Glutamatergic neuron (in vitro differentiated cells): ENCODE measurements around the gene MCU. TPM values are rescaled to one million over a fixed set of nuclear protein-coding genes. Genes with fewer than 3 reads are reported as not detected.

Source experiments
- DNase-seq: peaks from one replicate; pipeline ENCODE4 v3.0.0; 2022
- H3K27ac Mint-ChIP-seq: one replicate; pipeline ENCODE4 v1.8.0; 2020; ENCODE audit warnings: mild to moderate bottlenecking, mixed read lengths, inconsistent platforms; ENCODE audit not compliant: unreplicated experiment
- H3K27me3 Mint-ChIP-seq: one replicate; pipeline ENCODE4 v1.8.0; 2020; ENCODE audit warnings: mild to moderate bottlenecking, moderate library complexity, mixed read lengths, inconsistent platforms; ENCODE audit not compliant: unreplicated experiment
- H3K36me3 Mint-ChIP-seq: one replicate; pipeline ENCODE4 v1.8.0; 2020; ENCODE audit warnings: mild to moderate bottlenecking, mixed read lengths, inconsistent platforms; ENCODE audit not compliant: unreplicated experiment
- H3K4me1 Mint-ChIP-seq: one replicate; pipeline ENCODE4 v1.8.0; 2020; ENCODE audit warnings: mild to moderate bottlenecking, low read depth, mixed read lengths, inconsistent platforms; ENCODE audit not compliant: unreplicated experiment
- H3K4me3 Mint-ChIP-seq: one replicate; pipeline ENCODE4 v1.8.0; 2020; ENCODE audit warnings: mild to moderate bottlenecking, mixed read lengths, inconsistent platforms; ENCODE audit not compliant: unreplicated experiment
- H3K9me3 Mint-ChIP-seq: one replicate; pipeline ENCODE4 v1.8.0; 2020; ENCODE audit warnings: mild to moderate bottlenecking, moderate library complexity, mixed read lengths, inconsistent platforms; ENCODE audit not compliant: unreplicated experiment
- CTCF ChIP-seq: fragments of 200-600 bp; sonication (generic); IDR thresholded peaks from one replicate; pipeline ENCODE4 v1.5.0; 2021; ENCODE audit not compliant: partially characterized antibody, unreplicated experiment
- total RNA-seq: library from RNA; stranded (reverse); fragmentation: NEBNext Ultra II Directional; extraction: Animal tissue kit (Norgen Biotek cat#: 25700); gene quantifications from one replicate; pipeline ENCODE4 v1.2.1, GENCODE V29; 2021; ENCODE audit not compliant: unreplicated experiment

Gene MCU
- total RNA-seq, 1 donor from 2014 or later: 15.2 TPM

- no peak for TF ChIP-seq CTCF
- Mint-ChIP-seq H3K27me3 (no peaks in the 10 kb centered on the region), H3K9me3 (peaks cover 4% of the 10 kb centered on the region), H3K36me3 (no peaks in the 10 kb centered on the region), H3K4me1 (no peaks in the 10 kb centered on the region), H3K4me3 (no peak overlapping the region), H3K27ac (no peak overlapping the region)
- no peak for DNase-seq
These were observed 110.4 kb downstream of the MCU start for GRCh38 chr10:72802332-72802731.

GRCh38 chr10:72802763-72803505 lies 111.0 kb downstream of the MCU start:
- Mint-ChIP-seq H3K36me3 (no peaks in the 10 kb centered on the region), H3K27ac (no peak overlapping the region), H3K9me3 (peaks cover 4% of the 10 kb centered on the region), H3K27me3 (no peaks in the 10 kb centered on the region), H3K4me1 (no peaks in the 10 kb centered on the region), H3K4me3 (no peak overlapping the region)
- no peak for TF ChIP-seq CTCF
- DNase-seq: no peak

GRCh38 chr10:72808001-72808400 lies 116.1 kb downstream of the MCU start:
- Mint-ChIP-seq H3K9me3 (peaks cover 4% of the 10 kb centered on the region), H3K27me3 (no peaks in the 10 kb centered on the region), H3K27ac (no peak overlapping the region), H3K4me1 (no peaks in the 10 kb centered on the region), H3K36me3 (no peaks in the 10 kb centered on the region), H3K4me3 (no peak overlapping the region)
- no peak for DNase-seq
- no peak for TF ChIP-seq CTCF

GRCh38 chr10:72809006-72809405 lies 117.1 kb downstream of the MCU start:
- Mint-ChIP-seq H3K4me3 (no peak overlapping the region), H3K4me1 (no peaks in the 10 kb centered on the region), H3K27ac (no peak overlapping the region), H3K27me3 (no peaks in the 10 kb centered on the region), H3K9me3 (peaks cover 2% of the 10 kb centered on the region), H3K36me3 (no peaks in the 10 kb centered on the region)
- DNase-seq: no peak
- TF ChIP-seq CTCF: no peak

GRCh38 chr10:72810976-72811375 lies 119.0 kb downstream of the MCU start:
- Mint-ChIP-seq H3K4me1 (no peaks in the 10 kb centered on the region), H3K27ac (no peak overlapping the region), H3K27me3 (no peaks in the 10 kb centered on the region)

More at GRCh38 chr10:72810976-72811375, 119.0 kb downstream of the MCU start:
- no peaks in the 10 kb centered on the region for H3K36me3 Mint-ChIP-seq
- no peak overlapping the region for H3K4me3 Mint-ChIP-seq
- DNase-seq: no peak
- TF ChIP-seq CTCF: no peak
- no peaks in the 10 kb centered on the region for H3K9me3 Mint-ChIP-seq
